Stimulated activated CD8-positive, alpha-beta memory T cell treated with anti-CD3 and anti-CD28 coated beads, Interleukin-12 subunit alpha, Interleukin-12 subunit beta, amount 100 ng/mL, for 24 hours (primary cell): Measurements from ENCODE around the gene TP53I11.

Experiments
- DNase-seq: peaks from one replicate; pipeline ENCODE4 v3.0.0-alpha.2; 2020; ENCODE audit errors: extremely low read depth

TP53I11 gene

GRCh38 chr11:44885065-44885810, 65.4 kb downstream of the TP53I11 start:
- no peak for DNase-seq

GRCh38 chr11:44884056-44884455, 66.6 kb downstream of the TP53I11 start:
- no peak for DNase-seq

DNA sequence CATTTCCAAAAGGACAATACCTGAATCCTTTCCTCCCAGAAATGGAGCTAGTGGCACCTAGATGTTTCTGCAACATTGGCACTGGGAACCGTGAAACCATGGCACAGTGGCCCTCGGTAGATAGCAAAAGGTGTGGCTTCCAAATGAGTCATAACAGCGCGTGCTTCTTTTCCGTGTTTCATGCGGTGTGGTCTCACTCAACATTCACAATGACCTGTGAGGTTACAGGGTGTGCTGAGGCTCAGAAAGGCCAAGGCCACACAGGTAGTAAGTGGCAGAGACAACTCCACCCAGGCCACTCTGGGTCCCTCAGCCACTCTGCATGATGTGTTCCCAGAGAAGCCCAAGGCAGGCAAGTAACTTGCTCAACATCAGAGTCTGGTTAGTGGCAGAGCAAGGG, 67.4 kb downstream of the TP53I11 start:
- no peak for DNase-seq
